IMR-90 (cell line): Measurements from ENCODE around the gene MAB21L2.

ENCODE experiments used
- CEBPB ChIP-seq: IDR thresholded peaks from 2 replicates; pipeline ENCODE4 v1.6.1; 2012; ENCODE audit warnings: low read depth, low read length, improper control_type of control experiment
- CHD1 ChIP-seq: IDR thresholded peaks from 2 replicates; pipeline ENCODE4 v1.6.1; 2012; ENCODE audit warnings: low read depth, low read length, improper control_type of control experiment
- POLR2A ChIP-seq: IDR thresholded peaks from 2 replicates; pipeline ENCODE4 v1.6.1; 2012; ENCODE audit warnings: mild to moderate bottlenecking, low read depth, low read length
- RCOR1 ChIP-seq: IDR thresholded peaks from 2 replicates; pipeline ENCODE4 v1.6.1; 2012; ENCODE audit warnings: mild to moderate bottlenecking, low read length, improper control_type of control experiment; ENCODE audit not compliant: insufficient replicate concordance
- TF ChIP-seq, protein P1 (sequence below): conservative IDR thresholded peaks from 2 replicates; pipeline ENCODE4 v1.5.1; 2012; ENCODE audit warnings: mild to moderate bottlenecking, low read depth, low read length, improper control_type of control experiment

DNA sequence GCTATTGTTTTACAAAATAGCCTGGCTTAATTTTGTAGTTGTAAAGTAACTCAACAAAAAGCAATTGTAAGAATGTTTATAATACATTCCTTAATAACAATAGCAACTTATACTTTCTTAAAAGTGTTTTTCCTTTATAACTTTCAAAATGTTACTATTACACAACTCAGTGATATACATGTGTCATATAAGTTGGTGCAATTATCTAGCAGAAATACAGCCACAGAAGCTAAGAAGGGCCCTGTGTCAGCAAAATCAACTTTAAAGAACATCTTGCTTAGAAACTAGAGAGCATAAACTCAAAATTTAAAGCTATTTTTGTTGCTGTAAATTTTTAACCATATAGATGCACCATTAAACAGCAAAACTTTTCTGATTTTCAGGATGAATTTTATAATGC lies 41.4 kb upstream of the MAB21L2 start:
- TF ChIP-seq, protein P1, sequence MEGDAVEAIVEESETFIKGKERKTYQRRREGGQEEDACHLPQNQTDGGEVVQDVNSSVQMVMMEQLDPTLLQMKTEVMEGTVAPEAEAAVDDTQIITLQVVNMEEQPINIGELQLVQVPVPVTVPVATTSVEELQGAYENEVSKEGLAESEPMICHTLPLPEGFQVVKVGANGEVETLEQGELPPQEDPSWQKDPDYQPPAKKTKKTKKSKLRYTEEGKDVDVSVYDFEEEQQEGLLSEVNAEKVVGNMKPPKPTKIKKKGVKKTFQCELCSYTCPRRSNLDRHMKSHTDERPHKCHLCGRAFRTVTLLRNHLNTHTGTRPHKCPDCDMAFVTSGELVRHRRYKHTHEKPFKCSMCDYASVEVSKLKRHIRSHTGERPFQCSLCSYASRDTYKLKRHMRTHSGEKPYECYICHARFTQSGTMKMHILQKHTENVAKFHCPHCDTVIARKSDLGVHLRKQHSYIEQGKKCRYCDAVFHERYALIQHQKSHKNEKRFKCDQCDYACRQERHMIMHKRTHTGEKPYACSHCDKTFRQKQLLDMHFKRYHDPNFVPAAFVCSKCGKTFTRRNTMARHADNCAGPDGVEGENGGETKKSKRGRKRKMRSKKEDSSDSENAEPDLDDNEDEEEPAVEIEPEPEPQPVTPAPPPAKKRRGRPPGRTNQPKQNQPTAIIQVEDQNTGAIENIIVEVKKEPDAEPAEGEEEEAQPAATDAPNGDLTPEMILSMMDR = no peak
- TF ChIP-seq RCOR1 (no peak), CEBPB (no peak; the same call in 1 of the 2 replicates), POLR2A (no peak), CHD1 (no peak)
